ENCODE measurements around the gene CTXN2. TPM values are rescaled to one million over a fixed set of nuclear protein-coding genes. Genes with fewer than 3 reads are reported as not detected.

CTXN2 gene
- total and polyA plus RNA-seq, 3 donors from 2014 or later: 0.25 to 1.6 (median 1.0) TPM

GRCh38 chr15:48149858-48150257 lies 41.6 kb upstream of the CTXN2 start:
- DNase-seq: no peak
- 86 to 88% methylated on average over 4 of the region's 4 CpGs for WGBS, 2 donors
- intact Hi-C loops (cut with DNase I; ENCODE audit: low total_unique reads): no loop called here

DNA sequence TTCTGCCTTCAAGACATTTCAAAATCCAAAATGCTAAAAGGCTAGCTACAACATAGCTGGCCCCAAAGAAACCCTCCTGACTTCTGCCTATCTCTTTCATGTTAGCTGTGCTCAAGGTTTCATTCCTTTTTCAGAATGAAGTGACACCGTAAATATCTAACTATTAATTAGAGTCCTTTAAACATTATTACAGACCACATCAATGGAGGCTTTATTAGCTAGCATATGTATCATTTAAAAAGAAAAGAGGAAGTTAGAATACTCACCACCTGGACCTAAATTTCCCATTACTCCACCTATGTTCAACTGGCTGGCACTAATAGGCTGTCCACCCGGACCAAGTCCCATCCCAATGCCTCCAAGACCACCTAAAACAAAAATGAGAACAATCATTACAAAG lies 37.9 kb upstream of the CTXN2 start:
- Histone ChIP-seq H3K9me3 (no peaks in the 10 kb centered on the region), H3K4me3 (no peak overlapping the region), H3K36me3 (ENCODE audit: low read depth, missing control alignments) (no peaks in the 10 kb centered on the region), H3K27me3 (no peaks in the 10 kb centered on the region), H3K27ac (no peak overlapping the region), H3K4me1 (no peaks in the 10 kb centered on the region)
- no peak for TF ChIP-seq CTCF (IDR thresholded peaks at IDR 0.05)
- no peak for TF ChIP-seq POLR2A (IDR thresholded peaks at IDR 0.05)
- intact Hi-C loops (cut with DNase I; ENCODE audit: low total_unique reads): no loop called here
- 92 to 98% methylated on average over 2 of the region's 2 CpGs for WGBS, 2 donors
- no peak for DNase-seq

More at GRCh38 chr15:48149858-48150257, 41.6 kb upstream of the CTXN2 start:
- no peak for TF ChIP-seq POLR2A (IDR thresholded peaks at IDR 0.05)
- H3K4me1 ChIP-seq: no peaks in the 10 kb centered on the region
- H3K27ac ChIP-seq: no peak overlapping the region
- no peaks in the 10 kb centered on the region for H3K36me3 ChIP-seq (ENCODE audit: low read depth, missing control alignments)
- no peaks in the 10 kb centered on the region for H3K9me3 ChIP-seq
- no peaks in the 10 kb centered on the region for H3K27me3 ChIP-seq
- H3K4me3 ChIP-seq: no peak overlapping the region

GRCh38 chr15:48168616-48169015 lies 22.8 kb upstream of the CTXN2 start:
- 58 to 63% methylated on average over 3 of the region's 3 CpGs for WGBS, 2 donors
- intact Hi-C loops (cut with DNase I; ENCODE audit: low total_unique reads): no loop called here
- no peaks in the 10 kb centered on the region for H3K9me3 ChIP-seq
- TF ChIP-seq POLR2A (IDR thresholded peaks at IDR 0.05) (no peak), CTCF (IDR thresholded peaks at IDR 0.05) (no peak)
- no peak overlapping the region for H3K4me3 ChIP-seq
- no peak overlapping the region for H3K27ac ChIP-seq
- H3K4me1 ChIP-seq: no peaks in the 10 kb centered on the region
- H3K27me3 ChIP-seq: no peaks in the 10 kb centered on the region
- no peak for DNase-seq
- H3K36me3 ChIP-seq (ENCODE audit: low read depth, missing control alignments): no peaks in the 10 kb centered on the region

DNA sequence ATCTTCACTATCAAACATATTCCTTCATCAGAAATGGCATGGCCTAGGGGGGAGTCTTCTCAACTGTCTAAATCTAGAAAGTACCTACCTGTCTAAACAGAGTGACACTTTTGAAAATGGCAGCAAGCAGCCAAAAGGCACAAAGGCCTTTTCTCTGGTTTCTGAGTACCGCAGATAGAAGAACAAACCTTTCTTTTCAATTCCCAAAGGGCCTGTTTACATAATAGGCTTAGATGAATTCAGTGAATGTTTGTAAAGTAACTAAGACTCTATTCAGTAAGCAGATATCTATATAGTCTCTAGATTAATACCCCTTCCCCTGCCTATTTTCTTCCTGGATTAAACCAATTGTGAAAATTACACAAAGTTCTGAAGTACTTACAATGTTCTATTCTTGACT lies 20.5 kb upstream of the CTXN2 start:
- no peaks in the 10 kb centered on the region for H3K9me3 ChIP-seq
- intact Hi-C loops (cut with DNase I; ENCODE audit: low total_unique reads): no loop called here
- no peaks in the 10 kb centered on the region for H3K27me3 ChIP-seq

GRCh38 chr15:48175126-48175525 lies 16.3 kb upstream of the CTXN2 start:
- no peak overlapping the region for H3K27ac ChIP-seq
- no peaks in the 10 kb centered on the region for H3K27me3 ChIP-seq
- WGBS, 2 donors: 86 to 90% methylated on average over 3 of the region's 3 CpGs
- H3K4me3 ChIP-seq: no peak overlapping the region
- no peak for DNase-seq
- intact Hi-C loops (cut with DNase I; ENCODE audit: low total_unique reads): no loop called here
- H3K36me3 ChIP-seq (ENCODE audit: low read depth, missing control alignments): no peaks in the 10 kb centered on the region
- H3K9me3 ChIP-seq: no peaks in the 10 kb centered on the region
- H3K4me1 ChIP-seq: no peaks in the 10 kb centered on the region
- TF ChIP-seq POLR2A (IDR thresholded peaks at IDR 0.05): no peak
- TF ChIP-seq CTCF (IDR thresholded peaks at IDR 0.05): no peak

More for the DNA sequence above, 20.5 kb upstream of the CTXN2 start:
- H3K27ac ChIP-seq: no peak overlapping the region
- H3K4me1 ChIP-seq: no peaks in the 10 kb centered on the region
- TF ChIP-seq POLR2A (IDR thresholded peaks at IDR 0.05) (no peak), CTCF (IDR thresholded peaks at IDR 0.05) (no peak)
- WGBS, 2 donors: 73 to 76% methylated on average over 1 of the region's 1 CpG
- no peaks in the 10 kb centered on the region for H3K36me3 ChIP-seq (ENCODE audit: low read depth, missing control alignments)
- no peak overlapping the region for H3K4me3 ChIP-seq
- no peak for DNase-seq
